Mesenchymal stem cell (in vitro differentiated cells and primary cell): ENCODE measurements around the gene FFAR2.

Experiments
- DNase-seq: peaks from one replicate; pipeline ENCODE4 v3.0.0-alpha.2; 2013
- H2AFZ ChIP-seq: one replicate; pipeline ENCODE4 v1.6.1; 2013; ENCODE audit warnings: low read depth, mild to moderate bottlenecking, control low read depth, inconsistent platforms, low read length, moderate library complexity
- H2AK5ac ChIP-seq: 2 replicates; pipeline ENCODE4 v1.6.1; 2013; ENCODE audit warnings: low read length, moderate library complexity, mild to moderate bottlenecking, inconsistent platforms; ENCODE audit not compliant: severe bottlenecking
- H2BK120ac ChIP-seq: one replicate; pipeline ENCODE4 v1.6.1; 2013; ENCODE audit warnings: low read depth, mild to moderate bottlenecking, inconsistent platforms, low read length, moderate library complexity
- H2BK12ac ChIP-seq, 2 experiments: one replicate each; pipeline ENCODE4 v1.6.1; 2013; ENCODE audit warnings: inconsistent platforms in 2 of 2, low read length in 2 of 2, mild to moderate bottlenecking in 2 of 2, moderate library complexity in 2 of 2, control low read depth in 1 of 2
- H2BK15ac ChIP-seq: one replicate; pipeline ENCODE4 v1.6.1; 2013; ENCODE audit warnings: mild to moderate bottlenecking, low read depth, inconsistent platforms; ENCODE audit not compliant: poor library complexity, severe bottlenecking
- H2BK5ac ChIP-seq: 2 replicates; pipeline ENCODE4 v1.6.1; 2013; ENCODE audit warnings: low read depth, mild to moderate bottlenecking, low read length, control low read depth, inconsistent platforms; ENCODE audit not compliant: poor library complexity, severe bottlenecking
- H3K14ac ChIP-seq, 2 experiments: one replicate each; pipeline ENCODE4 v1.6.1; 2013; ENCODE audit warnings: inconsistent platforms in 2 of 2, low read length in 2 of 2, control low read depth in 1 of 2, mild to moderate bottlenecking in 1 of 2, moderate library complexity in 1 of 2
- H3K18ac ChIP-seq, 2 experiments: one replicate each; pipeline ENCODE4 v1.6.1; 2013; ENCODE audit warnings: inconsistent platforms in 2 of 2, low read length in 2 of 2, control low read depth in 1 of 2, low read depth in 1 of 2, mild to moderate bottlenecking in 1 of 2
- H3K23ac ChIP-seq, 2 experiments: one replicate each; pipeline ENCODE4 v1.6.1; 2013; ENCODE audit warnings: inconsistent platforms in 2 of 2, low read length in 2 of 2, mild to moderate bottlenecking in 2 of 2, moderate library complexity in 2 of 2, control low read depth in 1 of 2
- H3K27ac ChIP-seq: 2 replicates; pipeline ENCODE4 v1.5.1; 2013; ENCODE audit warnings: mild to moderate bottlenecking, moderate library complexity, low read length, control low read depth, inconsistent platforms; ENCODE audit not compliant: poor library complexity, severe bottlenecking
- H3K27me3 ChIP-seq, 2 experiments: 2 replicates each; pipeline versions ENCODE4 v1.6.1 to v1.7.0; 2013; ENCODE audit warnings: low read length in 2 of 2, mild to moderate bottlenecking in 2 of 2, moderate library complexity in 2 of 2, control low read depth in 1 of 2, inconsistent platforms in 1 of 2; ENCODE audit not compliant: control insufficient read depth in 1 of 2, insufficient read depth in 1 of 2
- H3K36me3 ChIP-seq, 2 experiments: 2 replicates each; pipeline versions ENCODE4 v1.6.1 to v1.7.0; 2013; ENCODE audit warnings: low read length in 2 of 2, control low read depth in 1 of 2, inconsistent platforms in 1 of 2, low read depth in 1 of 2, mild to moderate bottlenecking in 1 of 2; ENCODE audit not compliant: insufficient read depth in 2 of 2, control insufficient read depth in 1 of 2
- H3K4ac ChIP-seq, 2 experiments: one replicate each; pipeline ENCODE4 v1.6.1; 2013; ENCODE audit warnings: inconsistent platforms in 2 of 2, low read length in 2 of 2, mild to moderate bottlenecking in 2 of 2, moderate library complexity in 2 of 2, control low read depth in 1 of 2, low read depth in 1 of 2
- H3K4me1 ChIP-seq: 2 replicates; pipeline ENCODE4 v1.6.1; 2013; ENCODE audit warnings: low read depth, low read length, control low read depth; ENCODE audit not compliant: control insufficient read depth, insufficient read depth
- H3K4me2 ChIP-seq: 2 replicates; pipeline ENCODE4 v1.6.1; 2013; ENCODE audit warnings: low read length, mild to moderate bottlenecking, inconsistent platforms; ENCODE audit not compliant: poor library complexity, severe bottlenecking
- H3K4me3 ChIP-seq, 2 experiments: 2 replicates each; pipeline versions ENCODE4 v1.5.1 to v1.7.0; 2013; ENCODE audit warnings: low read length in 2 of 2, mild to moderate bottlenecking in 2 of 2, control low read depth in 1 of 2, low read depth in 1 of 2; ENCODE audit not compliant: insufficient read depth in 1 of 2
- H3K79me1 ChIP-seq: replicated peaks from 2 replicates; pipeline ENCODE4 v1.6.1; 2013; ENCODE audit warnings: mild to moderate bottlenecking, control low read depth, low read length, inconsistent platforms; ENCODE audit not compliant: poor library complexity, severe bottlenecking
- H3K9ac ChIP-seq: 2 replicates; pipeline ENCODE4 v1.7.0; 2013; ENCODE audit warnings: mild to moderate bottlenecking, low read length, moderate library complexity
- H3K9me3 ChIP-seq: 2 replicates; pipeline ENCODE4 v1.7.0; 2013; ENCODE audit warnings: mild to moderate bottlenecking, low read length; ENCODE audit not compliant: control insufficient read depth
- H4K8ac ChIP-seq: one replicate; pipeline ENCODE4 v1.6.1; 2013; ENCODE audit warnings: inconsistent platforms, mild to moderate bottlenecking, low read length, moderate library complexity
- H4K91ac ChIP-seq: one replicate; pipeline ENCODE4 v1.6.1; 2013; ENCODE audit warnings: mild to moderate bottlenecking, low read length, inconsistent platforms
- WGBS: methylation state at CpG from one replicate; pipeline ENCODE4 v1.1.7; 2013; ENCODE audit warnings: mixed read lengths; 5-methylcytosine and 5-hydroxymethylcytosine counted together

FFAR2 gene

GRCh38 chr19:35476149-35476548, 28.1 kb downstream of the FFAR2 start:
- H2BK15ac ChIP-seq = peak overlapping the region; percentile 67
- no peak overlapping the region for H2BK5ac ChIP-seq
- no peak overlapping the region for H4K91ac ChIP-seq
- H2AFZ ChIP-seq = no peak overlapping the region
- H3K14ac ChIP-seq = no peak overlapping the region
- H3K18ac ChIP-seq = no peak overlapping the region
- H3K9me3 ChIP-seq = no peaks in the 10 kb centered on the region
- H3K27me3 ChIP-seq = peaks cover 0 to 30% of the 10 kb centered on the region in 2 experiments
- H3K79me1 ChIP-seq = no peaks in the 10 kb centered on the region
- H3K9ac ChIP-seq = no peak overlapping the region
- no peak overlapping the region for H4K8ac ChIP-seq
- H3K36me3 ChIP-seq = no peaks in the 10 kb centered on the region
- H2BK120ac ChIP-seq = no peak overlapping the region
- H2BK12ac ChIP-seq = no peak overlapping the region
- no peak overlapping the region for H3K27ac ChIP-seq
- H2AK5ac ChIP-seq = no peak overlapping the region
- H3K4ac ChIP-seq = no peak overlapping the region
- no peak for DNase-seq
- no peak overlapping the region for H3K4me2 ChIP-seq
- no peak overlapping the region for H3K4me3 ChIP-seq
- H3K4me1 ChIP-seq = no peaks in the 10 kb centered on the region
- WGBS = 38% methylated on average over 4 of the region's 4 CpGs
- H3K23ac ChIP-seq = no peak overlapping the region

DNA sequence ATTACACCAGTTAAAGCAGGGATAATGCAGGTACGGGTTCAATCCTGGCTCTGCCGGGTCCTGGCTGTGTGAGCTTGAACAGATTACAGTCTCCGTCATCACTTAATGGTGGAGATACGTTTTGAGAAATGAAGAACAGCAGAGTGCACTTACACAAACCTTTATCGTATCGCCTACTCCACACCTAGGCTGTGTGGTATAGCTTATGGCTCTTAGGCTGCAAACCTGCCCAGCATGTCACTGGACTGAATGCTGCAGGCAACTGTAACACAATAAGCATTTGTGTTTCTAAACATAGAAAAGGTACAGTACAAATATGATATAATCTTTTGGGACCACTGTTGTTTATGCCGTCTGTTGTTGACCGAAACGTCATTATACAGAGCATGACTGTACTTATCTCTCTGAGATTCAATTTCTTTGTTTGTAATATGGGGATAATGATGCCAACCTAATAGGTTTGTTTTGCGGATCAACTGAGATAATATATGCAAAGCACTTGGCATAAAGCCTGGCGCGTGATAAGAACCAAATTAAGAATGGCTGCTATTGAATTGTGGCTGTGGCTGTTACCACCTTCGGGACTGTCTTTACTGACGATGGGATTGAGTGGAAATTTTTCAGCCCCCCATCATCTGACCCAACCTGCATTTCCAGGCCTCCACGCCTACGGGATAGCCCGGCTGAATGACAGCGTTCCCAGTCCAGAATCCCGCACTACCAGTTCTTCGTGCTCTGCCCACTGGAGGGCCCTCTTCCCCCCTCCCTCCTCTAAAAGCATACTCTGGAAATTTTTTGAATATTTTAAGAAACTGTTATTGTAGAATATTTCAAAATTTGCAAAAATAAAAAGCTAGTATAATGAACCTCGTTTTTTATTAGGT, 31.0 kb downstream of the FFAR2 start:
- Histone ChIP-seq H3K79me1 (no peaks in the 10 kb centered on the region), H3K4me3 (no peak overlapping the region), H2BK15ac (no peak overlapping the region), H4K8ac (no peak overlapping the region), H2AK5ac (no peak overlapping the region), H3K4me1 (no peaks in the 10 kb centered on the region), H3K36me3 (no peaks in the 10 kb centered on the region), H3K9me3 (no peaks in the 10 kb centered on the region), H3K18ac (no peak overlapping the region), H3K27me3 (peaks cover 0 to 29% of the 10 kb centered on the region in 2 experiments), H4K91ac (no peak overlapping the region), H3K4me2 (no peak overlapping the region), H3K27ac (no peak overlapping the region), H3K4ac (no peak overlapping the region), H2BK12ac (no peak overlapping the region), H2AFZ (no peak overlapping the region), H2BK5ac (no peak overlapping the region), H3K23ac (no peak overlapping the region), H3K9ac (no peak overlapping the region), H3K14ac (no peak overlapping the region), H2BK120ac (no peak overlapping the region)
- DNase-seq = no peak
- WGBS = 93% methylated on average over 20 of the region's 21 CpGs

DNA sequence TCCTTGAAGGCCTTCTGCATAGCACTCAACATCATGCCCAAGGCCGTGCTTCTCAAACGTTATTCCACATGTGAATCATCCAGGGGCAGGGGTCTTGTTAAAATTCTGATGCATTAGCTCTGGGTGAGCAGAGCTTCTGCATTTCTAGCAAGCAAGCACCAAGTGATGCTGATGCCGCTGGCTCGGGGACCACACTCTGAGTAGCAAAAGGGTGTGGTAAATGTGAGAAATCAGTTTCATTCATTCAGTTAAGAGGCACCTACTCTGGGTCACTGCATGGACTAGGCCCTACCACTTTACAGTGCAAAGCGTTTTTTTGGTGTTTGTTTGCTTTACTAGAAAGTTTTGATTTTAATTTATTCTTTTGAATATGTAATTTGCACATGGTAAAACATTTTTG, 35.0 kb downstream of the FFAR2 start:
- Histone ChIP-seq H3K9me3 (no peaks in the 10 kb centered on the region), H3K4me2 (no peak overlapping the region), H2BK15ac (no peak overlapping the region), H3K79me1 (no peaks in the 10 kb centered on the region), H3K23ac (no peak overlapping the region), H3K18ac (no peak overlapping the region), H3K36me3 (no peaks in the 10 kb centered on the region), H3K4me3 (no peak overlapping the region), H3K27ac (no peak overlapping the region), H2AFZ (no peak overlapping the region), H3K4ac (no peak overlapping the region), H2BK5ac (no peak overlapping the region), H2BK12ac (no peak overlapping the region), H4K91ac (no peak overlapping the region), H3K27me3 (peaks cover 4 to 44% of the 10 kb centered on the region in 2 experiments), H3K9ac (no peak overlapping the region), H3K14ac (no peak overlapping the region), H2AK5ac (no peak overlapping the region), H2BK120ac (no peak overlapping the region), H3K4me1 (no peaks in the 10 kb centered on the region), H4K8ac (no peak overlapping the region)
- no peak for DNase-seq
- 75% methylated on average over 4 of the region's 5 CpGs for WGBS

DNA sequence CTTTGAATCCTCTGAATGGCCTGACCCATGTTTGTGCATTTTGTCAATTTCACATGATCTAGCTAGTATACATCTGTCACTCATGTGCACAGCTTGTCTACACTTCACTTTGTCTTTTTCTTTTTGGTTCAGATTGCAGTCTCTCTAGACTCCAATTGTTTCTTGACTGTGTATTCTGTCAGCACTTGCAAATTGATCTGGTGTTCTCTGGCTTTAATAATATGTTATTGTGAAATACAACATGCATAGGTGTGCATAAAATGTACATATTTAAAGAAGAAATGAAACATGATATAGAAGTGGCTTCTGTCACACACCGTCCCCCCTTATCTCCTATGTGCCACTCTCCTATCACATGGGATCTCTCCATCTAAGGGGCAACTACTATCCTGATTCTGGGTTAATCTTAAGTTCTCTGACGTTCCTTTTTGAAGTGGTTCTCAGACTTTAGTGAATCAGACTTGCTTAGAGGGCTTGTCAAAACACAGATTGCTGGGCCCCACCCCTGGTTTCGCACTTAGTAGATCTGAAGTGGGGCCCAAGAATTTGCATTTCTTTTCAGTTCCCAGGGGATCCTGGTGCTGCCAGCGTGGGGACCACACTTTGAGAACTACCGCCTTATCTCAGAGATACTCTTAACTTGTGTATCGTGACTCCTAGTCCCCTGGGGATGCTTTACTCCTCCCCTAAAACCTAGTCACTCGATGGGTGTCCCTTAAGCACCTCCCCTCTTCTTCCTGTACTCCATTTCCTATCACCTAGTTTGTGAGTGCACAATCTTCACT, 36.4 kb downstream of the FFAR2 start:
- H3K9ac ChIP-seq = no peak overlapping the region
- no peak overlapping the region for H2BK12ac ChIP-seq
- no peak overlapping the region for H2BK5ac ChIP-seq
- H3K14ac ChIP-seq = no peak overlapping the region
- H2AK5ac ChIP-seq = no peak overlapping the region
- no peak overlapping the region for H2BK120ac ChIP-seq
- 44% methylated on average over 6 of the region's 7 CpGs for WGBS
- no peak overlapping the region for H3K27ac ChIP-seq
- DNase-seq = no peak
- no peak overlapping the region for H3K4me2 ChIP-seq
- peaks cover 4 to 52% of the 10 kb centered on the region in 2 experiments for H3K27me3 ChIP-seq
- H2BK15ac ChIP-seq = no peak overlapping the region
- H4K8ac ChIP-seq = no peak overlapping the region
- H3K23ac ChIP-seq = no peak overlapping the region
- H3K79me1 ChIP-seq = no peaks in the 10 kb centered on the region
- H3K4me3 ChIP-seq = no peak overlapping the region
- H3K9me3 ChIP-seq = no peaks in the 10 kb centered on the region
- no peak overlapping the region for H3K18ac ChIP-seq
- H3K4me1 ChIP-seq = no peaks in the 10 kb centered on the region
- no peak overlapping the region for H3K4ac ChIP-seq
- no peaks in the 10 kb centered on the region for H3K36me3 ChIP-seq
- no peak overlapping the region for H2AFZ ChIP-seq
- no peak overlapping the region for H4K91ac ChIP-seq
